Measurements from ENCODE around the gene GJB4. TPM values are rescaled to one million over a fixed set of nuclear protein-coding genes. Genes with fewer than 3 reads are reported as not detected.

Gene GJB4
- polyA plus RNA-seq, 10 donors = 0.08 to 0.18 (median 0.17) TPM; not detected in 7

DNA sequence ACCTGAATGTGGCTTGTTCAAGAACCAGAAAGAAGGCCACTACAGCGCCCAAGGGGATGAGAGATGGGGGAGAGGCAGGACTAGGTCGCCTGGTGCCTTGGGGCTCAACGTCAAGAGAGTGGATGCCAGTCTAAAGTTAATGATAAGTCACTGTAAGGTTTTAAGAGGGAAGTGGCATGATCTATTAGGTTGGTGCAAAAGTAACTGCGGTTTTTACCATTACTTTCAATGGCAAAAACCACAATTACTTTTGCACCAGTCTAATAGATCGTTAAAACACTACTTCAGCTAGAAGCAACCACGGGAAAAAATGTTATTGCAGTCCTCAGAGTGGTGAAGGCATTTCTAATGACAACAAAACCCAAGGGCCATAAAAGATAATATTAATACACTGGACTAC is 18.8 kb downstream of the GJB4 start:
- no peak for DNase-seq

DNA sequence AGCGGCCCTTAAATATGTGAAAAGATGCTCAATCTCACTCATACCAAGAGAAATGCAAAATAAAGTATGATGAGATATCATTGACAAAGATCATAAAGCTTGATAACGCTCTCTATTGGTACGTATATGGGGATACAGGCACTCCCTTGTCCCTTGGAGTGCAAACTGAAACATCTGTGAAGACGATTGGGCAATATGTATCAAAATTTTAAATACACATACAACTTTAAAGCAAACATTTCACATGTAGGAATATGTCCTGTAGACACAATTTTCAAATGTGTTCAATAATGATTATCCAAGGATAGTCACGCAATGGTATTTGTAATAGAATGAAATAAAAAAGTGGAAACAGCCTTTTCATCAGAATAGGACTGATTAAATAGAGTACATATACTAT is 19.5 kb downstream of the GJB4 start:
- DNase-seq = no peak

DNA sequence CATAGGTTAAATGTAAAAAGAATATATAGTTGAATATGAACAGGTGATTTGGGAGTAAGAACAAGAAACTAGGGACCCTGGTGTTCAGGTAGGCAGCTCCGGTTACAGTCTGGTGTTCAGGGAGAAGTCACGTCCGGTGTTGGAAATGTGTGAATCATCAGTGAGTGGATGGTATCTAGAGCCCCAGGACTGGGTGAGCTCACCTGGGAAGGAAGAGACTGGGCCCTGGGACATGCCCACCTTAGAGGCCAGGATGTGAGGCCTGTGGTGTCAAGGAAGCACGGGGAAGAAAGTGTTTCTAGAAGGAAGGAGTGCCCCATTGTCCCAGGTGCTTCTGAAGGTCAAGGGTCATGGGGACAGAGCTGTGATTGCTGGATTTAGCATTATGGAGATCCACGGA is 20.0 kb downstream of the GJB4 start:
- DNase-seq = no peak

DNA sequence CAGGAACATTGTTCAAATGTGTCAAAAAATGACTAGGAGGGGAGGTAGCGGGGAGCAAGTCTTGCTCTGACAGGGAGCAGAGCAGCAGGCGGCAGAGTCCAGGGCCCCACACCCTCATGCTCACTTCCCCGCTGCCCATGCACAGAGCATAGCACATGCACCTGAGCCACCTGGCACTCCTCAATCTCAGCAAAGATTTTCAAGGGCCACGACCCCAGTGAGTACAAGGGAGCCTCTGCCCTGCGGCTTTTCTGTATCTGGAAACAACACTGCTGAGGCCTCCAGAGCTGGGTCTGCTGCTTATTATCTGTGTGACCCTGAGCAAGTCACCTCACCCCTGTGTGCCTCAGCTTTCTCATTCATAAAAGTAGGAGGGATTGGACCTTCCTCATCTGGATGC is 20.4 kb downstream of the GJB4 start:
- DNase-seq = no peak

DNA sequence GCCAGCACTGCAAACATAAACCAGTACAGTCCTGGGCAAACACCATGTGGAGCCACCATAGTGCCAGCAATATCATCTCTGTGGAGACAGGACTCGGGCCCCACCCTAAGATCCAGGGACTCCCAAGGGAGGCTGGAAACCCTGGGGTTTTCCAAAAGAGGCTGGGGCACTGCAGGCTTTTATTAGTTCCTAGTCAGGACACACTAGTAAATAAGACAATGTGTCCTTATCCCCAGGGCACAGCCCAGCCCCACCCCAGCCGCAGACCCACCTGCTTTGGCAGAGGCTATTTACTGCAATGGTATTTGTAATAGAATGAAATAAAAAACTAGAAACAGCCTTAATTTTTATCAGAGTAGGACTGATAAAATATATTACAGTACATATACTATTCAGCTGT is 21.0 kb downstream of the GJB4 start:
- DNase-seq = no peak

DNA sequence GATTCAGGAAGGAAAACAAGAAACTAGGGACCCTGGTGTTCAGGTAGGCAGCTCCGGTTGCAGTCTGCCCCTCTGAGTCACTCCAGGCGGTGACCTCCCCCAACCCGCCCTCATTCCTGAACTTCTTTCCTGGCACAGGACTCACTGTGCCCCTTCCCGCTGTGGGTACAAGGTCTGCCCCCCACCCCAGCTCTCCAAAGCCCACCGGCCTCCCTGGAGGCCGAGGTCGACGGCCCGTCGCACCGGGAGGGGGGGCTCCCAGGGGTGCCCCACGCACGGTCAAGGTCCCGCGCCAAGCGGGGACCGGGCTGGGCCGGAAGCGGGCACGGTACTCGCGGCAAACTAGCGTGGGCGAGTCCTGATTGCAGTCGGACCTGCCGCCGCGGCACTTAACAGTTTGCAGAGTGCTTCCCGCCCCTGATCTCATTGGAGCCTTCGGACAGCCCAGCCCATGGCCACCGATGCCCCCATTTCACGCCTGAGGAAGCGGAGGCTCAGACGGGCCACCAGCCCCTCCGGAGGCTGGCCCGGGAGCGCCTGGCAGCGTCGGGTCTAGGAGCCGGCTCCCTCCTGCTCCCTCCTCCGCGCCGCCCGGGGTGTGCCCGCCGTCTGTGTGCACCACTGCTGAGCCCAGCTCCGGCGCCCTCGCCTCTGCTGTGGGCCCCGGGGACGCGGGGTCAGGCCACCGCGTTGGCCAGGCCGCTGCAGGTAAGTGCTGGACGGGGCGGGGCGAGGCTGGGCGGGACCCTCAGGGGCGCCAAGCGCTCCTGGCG is 21.7 kb downstream of the GJB4 start, which contains the start of gene GJB3:
Gene GJB3 (plus strand): TSS at position 144 of the 773 bp plus-strand sequence. CDS start 3,549 bp downstream, outside the sequence.
- no peak for DNase-seq

DNA sequence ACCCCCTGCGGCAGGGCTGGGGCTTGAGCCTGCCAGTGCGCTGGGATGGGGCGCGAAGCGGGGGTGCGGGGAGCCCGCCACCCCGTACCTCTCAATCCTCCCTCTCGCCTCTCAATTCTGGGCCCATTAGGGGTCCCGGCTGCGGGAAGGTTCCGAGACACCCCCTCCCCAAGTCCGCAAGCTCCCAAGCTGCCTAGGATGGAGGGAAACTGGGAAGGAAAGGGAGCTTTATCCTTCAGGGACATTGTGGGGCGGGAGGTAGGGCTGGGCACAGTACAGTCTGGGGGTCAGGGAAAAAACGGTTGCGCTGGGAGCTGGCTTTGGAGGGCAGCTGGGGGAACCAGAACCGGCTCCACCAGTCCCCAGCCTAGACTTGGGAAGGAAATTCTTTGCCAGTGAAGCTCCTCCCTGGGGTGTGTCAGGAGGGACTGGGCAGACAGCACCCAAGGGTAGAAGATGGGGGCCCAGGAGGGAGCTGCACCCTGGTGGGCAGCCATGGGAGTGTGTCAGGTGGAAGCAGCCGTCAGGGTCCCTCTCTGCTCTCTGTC is 22.4 kb downstream of the GJB4 start:
- no peak for DNase-seq

DNA sequence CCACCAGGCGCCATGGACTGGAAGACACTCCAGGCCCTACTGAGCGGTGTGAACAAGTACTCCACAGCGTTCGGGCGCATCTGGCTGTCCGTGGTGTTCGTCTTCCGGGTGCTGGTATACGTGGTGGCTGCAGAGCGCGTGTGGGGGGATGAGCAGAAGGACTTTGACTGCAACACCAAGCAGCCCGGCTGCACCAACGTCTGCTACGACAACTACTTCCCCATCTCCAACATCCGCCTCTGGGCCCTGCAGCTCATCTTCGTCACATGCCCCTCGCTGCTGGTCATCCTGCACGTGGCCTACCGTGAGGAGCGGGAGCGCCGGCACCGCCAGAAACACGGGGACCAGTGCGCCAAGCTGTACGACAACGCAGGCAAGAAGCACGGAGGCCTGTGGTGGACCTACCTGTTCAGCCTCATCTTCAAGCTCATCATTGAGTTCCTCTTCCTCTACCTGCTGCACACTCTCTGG is 25.2 kb downstream of the GJB4 start:
- no peak for DNase-seq

DNA sequence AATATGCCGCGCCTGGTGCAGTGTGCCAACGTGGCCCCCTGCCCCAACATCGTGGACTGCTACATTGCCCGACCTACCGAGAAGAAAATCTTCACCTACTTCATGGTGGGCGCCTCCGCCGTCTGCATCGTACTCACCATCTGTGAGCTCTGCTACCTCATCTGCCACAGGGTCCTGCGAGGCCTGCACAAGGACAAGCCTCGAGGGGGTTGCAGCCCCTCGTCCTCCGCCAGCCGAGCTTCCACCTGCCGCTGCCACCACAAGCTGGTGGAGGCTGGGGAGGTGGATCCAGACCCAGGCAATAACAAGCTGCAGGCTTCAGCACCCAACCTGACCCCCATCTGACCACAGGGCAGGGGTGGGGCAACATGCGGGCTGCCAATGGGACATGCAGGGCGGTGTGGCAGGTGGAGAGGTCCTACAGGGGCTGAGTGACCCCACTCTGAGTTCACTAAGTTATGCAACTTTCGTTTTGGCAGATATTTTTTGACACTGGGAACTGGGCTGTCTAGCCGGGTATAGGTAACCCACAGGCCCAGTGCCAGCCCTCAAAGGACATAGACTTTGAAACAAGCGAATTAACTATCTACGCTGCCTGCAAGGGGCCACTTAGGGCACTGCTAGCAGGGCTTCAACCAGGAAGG is 25.8 kb downstream of the GJB4 start:
- DNase-seq = no peak

DNA sequence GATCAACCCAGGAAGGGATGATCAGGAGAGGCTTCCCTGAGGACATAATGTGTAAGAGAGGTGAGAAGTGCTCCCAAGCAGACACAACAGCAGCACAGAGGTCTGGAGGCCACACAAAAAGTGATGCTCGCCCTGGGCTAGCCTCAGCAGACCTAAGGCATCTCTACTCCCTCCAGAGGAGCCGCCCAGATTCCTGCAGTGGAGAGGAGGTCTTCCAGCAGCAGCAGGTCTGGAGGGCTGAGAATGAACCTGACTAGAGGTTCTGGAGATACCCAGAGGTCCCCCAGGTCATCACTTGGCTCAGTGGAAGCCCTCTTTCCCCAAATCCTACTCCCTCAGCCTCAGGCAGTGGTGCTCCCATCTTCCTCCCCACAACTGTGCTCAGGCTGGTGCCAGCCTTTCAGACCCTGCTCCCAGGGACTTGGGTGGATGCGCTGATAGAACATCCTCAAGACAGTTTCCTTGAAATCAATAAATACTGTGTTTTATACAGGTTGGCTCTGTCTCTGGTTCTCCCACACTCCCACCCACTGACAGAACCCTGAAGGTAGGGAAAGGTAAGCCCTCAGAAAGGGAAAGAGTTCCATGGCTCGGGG is 26.4 kb downstream of the GJB4 start:
- no peak for DNase-seq

DNA sequence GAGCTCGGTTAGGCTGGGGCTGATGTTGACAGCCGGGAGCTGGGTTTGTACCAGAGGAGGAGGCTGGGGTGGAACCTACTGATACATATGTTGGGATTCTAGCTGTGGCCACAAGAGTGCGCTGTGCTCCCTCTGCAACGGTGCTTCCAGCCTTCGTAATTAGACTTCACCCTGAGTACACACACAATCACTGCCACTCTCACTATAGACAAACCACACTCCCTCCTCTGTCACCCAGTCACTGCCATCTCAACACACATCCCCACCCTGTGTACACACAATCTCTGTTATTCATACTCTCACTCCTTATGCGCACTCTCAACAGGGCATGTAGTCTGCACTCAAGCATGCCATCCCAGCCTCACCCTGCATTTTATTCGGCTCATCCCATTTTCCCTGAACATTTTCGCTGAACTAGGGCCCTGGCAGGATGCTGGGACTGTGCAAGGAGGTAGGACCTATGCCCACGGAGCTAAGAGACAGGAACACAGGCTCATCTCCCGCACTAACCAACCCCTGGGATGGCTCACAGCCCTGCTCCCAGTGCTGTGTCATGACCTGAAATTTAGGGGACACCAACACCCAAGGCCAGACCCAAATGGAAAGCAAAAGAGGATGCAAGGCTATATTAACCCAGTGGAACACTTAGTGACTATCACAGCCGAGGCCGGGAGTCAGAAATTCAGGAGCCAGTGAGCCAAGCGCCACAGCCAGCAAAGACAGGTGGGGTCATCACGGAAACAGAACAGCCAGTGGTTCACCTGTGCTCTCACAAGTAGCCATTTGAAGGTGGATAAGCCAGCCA is 27.2 kb downstream of the GJB4 start:
- peak; percentile 37 to 78 (median 60) for DNase-seq

DNA sequence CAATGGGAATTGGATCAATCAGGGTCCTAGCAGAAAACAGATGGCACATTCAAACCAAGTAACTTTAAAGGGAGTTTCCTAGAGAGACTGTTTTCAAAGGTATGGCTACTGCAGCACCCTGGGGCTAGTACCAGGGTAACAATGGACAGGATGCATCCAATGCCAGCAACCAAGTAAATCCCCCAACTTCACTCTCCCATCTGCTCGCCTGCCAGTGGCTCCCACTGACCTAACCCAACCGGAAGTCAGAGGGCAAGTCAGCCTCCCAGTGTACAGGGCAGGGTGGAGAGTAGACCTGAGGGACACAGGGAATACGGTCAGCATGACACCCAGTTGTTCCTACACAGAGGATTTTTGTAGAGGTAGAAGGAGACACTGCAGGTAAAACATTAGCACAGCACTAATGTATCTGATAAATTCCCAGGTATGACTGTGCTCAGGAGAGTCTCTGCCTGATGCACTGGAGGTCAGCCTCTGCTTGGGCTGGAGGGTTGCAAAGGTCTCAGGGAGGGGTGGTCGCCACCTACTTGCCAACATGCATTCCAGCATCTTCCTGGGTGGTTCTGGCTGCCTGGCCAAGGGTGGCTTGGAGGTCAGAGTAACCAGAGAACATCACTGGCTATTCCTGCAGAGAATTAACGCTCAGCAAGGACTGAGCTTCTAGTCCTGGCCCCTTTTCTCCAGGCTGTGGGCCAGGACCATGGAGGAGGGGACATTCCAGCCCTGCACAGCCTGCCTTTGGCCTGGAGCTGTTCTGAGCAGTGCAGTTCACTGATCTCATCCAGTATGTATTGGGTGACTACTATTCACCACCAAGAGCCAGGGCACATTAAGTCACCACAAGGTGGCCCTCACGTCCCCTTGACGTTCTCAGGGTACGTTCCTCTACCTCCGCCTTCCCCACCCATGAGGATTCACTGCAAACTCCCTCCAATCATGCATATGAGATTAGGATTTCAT is 28.2 kb downstream of the GJB4 start:
- no peak for DNase-seq

DNA sequence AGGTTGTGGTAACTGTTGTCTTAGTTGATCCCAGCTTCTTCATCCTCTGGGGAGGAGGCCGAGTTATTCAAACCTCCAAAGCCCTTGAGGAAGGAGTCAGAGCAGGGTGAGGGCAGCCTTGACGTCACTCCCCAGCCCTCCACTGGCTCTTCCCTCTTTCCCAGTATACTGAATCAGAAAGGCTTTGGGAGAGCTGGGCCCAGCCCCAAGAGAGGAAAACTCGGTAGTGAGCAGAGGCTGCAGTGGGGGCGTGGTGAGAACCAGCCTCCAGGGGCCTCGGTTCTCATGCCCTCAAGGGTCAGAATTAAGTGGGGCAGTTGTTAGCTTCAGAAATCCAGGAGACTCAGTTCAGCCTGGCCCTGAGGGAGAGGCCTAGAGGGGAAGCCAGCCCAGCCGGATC is 31.4 kb downstream of the GJB4 start:
- no peak for DNase-seq

DNA sequence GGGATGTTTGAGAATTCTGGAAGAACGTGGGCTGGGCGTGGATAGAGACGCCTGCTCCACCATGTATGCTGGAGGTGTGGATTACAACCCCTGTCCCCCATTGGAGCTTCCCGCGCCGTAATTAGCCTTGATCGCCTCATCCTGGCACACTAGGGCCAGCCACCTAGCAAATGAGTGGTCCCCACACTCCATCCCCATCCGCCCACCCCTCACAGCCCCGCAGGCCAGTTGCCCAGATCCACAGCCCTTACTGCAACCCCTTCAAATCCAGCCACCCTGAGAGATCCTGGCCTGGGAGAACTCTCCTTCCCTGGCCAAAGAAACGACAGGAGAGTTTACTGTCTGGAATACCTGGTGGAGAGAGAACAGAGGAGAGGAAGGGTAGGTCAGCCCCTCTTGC is 32.9 kb downstream of the GJB4 start:
- DNase-seq = no peak

DNA sequence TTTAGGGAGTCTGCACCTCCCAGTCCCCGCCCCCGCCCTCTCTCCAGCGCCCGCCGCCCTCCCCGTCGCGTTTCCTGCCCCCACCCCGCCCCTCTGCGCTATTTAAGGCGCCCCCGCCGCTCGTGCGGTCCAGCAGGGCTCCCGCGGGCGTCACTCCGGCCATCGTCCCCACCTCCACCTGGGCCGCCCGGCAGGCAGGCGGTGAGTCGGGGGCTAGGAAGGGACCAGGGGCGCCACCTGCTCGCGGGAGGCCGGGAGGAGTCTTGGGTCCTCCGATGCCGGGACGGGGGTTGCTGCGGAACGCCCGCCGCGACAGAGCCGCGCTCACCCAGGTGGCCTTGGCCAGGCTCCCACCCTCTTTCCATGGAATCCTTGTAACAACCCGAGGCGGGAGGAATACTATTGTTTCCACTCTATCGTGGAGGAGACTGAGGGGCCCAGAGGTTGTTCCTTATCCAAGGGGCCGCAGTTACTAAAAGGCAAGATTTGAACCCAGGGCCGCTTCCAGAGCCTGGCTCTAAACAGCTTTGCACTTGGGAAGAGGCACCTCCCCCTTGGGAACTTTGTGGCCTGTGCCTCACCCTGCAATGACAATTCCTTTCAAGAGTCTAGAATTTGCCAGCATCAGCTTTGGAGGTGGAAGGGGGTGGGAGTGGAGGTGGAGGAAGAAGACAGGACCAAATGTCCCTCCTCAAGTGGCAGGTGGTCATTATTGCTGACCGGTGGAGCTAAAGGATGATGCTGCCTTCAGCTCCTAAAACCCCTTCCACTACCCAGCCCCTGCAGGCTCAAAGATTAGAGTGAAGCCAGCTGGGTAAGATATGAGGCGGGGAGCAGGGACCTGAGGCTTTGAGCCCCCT is 33.6 kb downstream of the GJB4 start, which contains the start of gene GJA4:
Gene GJA4 (plus strand): TSS at position 132 of the 860 bp plus-strand sequence. CDS start 1,215 bp downstream, outside the sequence.
- no peak for DNase-seq

DNA sequence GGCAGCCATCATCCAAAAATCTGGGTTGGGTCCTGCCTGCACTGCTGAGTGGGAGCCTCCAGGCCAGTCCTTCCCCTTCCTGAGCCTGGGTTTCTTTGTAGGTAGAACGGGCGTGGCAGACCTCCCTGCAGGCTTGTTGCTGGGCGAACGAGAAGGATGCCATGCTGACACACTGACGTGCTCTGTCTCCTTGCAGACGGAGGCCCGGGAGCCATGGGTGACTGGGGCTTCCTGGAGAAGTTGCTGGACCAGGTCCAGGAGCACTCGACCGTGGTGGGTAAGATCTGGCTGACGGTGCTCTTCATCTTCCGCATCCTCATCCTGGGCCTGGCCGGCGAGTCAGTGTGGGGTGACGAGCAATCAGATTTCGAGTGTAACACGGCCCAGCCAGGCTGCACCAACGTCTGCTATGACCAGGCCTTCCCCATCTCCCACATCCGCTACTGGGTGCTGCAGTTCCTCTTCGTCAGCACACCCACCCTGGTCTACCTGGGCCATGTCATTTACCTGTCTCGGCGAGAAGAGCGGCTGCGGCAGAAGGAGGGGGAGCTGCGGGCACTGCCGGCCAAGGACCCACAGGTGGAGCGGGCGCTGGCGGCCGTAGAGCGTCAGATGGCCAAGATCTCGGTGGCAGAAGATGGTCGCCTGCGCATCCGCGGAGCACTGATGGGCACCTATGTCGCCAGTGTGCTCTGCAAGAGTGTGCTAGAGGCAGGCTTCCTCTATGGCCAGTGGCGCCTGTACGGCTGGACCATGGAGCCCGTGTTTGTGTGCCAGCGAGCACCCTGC is 34.7 kb downstream of the GJB4 start:
- no peak for DNase-seq

DNA sequence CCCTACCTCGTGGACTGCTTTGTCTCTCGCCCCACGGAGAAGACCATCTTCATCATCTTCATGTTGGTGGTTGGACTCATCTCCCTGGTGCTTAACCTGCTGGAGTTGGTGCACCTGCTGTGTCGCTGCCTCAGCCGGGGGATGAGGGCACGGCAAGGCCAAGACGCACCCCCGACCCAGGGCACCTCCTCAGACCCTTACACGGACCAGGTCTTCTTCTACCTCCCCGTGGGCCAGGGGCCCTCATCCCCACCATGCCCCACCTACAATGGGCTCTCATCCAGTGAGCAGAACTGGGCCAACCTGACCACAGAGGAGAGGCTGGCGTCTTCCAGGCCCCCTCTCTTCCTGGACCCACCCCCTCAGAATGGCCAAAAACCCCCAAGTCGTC is 35.2 kb downstream of the GJB4 start:
- DNase-seq = no peak

DNA sequence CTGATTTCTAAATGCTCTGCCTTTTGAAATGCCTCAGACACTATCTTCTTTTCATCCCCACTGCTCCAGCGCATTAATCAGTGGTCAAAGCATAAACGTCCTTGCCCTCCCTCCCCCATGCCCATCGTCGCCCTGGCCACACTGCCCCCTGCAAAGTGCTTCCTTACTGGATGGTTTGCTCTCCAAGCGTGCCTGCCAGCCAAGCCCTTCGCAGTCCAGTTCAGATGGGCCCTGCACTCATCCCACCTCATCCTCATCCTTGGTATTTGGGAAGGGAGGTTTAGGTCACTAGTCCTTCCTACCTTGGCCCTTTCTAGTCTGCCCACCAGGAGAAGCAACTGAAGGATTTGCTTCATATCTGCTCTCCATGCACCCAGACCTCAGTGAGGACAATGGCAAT is 36.4 kb downstream of the GJB4 start:
- no peak for DNase-seq

DNA sequence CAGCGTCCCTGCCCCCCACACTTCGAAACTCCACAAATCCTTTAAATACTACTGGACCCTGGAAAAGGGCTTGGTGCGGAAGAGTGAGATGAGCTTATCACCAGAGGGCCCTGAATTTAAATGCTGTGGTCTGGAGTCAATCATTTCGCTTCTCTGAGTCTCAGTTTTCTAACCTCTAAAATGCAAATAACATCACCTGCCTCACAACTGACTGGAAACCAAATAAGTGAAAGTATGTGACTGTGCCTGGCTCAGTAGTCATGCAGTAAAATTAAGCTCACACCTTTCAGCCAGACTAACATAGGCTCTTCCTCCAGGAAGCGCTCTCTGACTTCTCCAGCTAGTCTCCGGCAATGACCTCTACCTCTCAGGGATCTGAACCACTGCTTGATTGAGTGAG is 37.5 kb downstream of the GJB4 start:
- no peak for DNase-seq
